HG03159 (cell line): ENCODE data around the gene PXK.
A peak's percentile ranks its signal among the peaks of the same experiment; 100 is the strongest.
"Not testable (repeated sequence)": the region's sequence is repeated elsewhere in the genome, so short reads cannot be mapped to it uniquely, and the experiment has no call there.

Experiments
- ATAC-seq: cut with Tn5 transposase; IDR thresholded peaks from one replicate; pipeline ENCODE4 v1.9.1; 2021; ENCODE audit warnings: mild to moderate bottlenecking, moderate library complexity; ENCODE audit not compliant: unreplicated experiment

The PXK gene

GRCh38 chr3:58414538-58415197 is 82.0 kb downstream of the PXK start:
- no peak for ATAC-seq

GRCh38 chr3:58416191-58416590 is 83.5 kb downstream of the PXK start:
- no peak for ATAC-seq

- no peak for ATAC-seq
These were observed 84.4 kb downstream of the PXK start for GRCh38 chr3:58417075-58417474.

- ATAC-seq = no peak
These were observed 85.5 kb downstream of the PXK start for GRCh38 chr3:58418227-58418626.

- ATAC-seq = peak; percentile 59
These were observed 87.3 kb downstream of the PXK start for GRCh38 chr3:58419780-58420507.

- ATAC-seq = no peak
These were observed 88.3 kb downstream of the PXK start for GRCh38 chr3:58421004-58421403.

GRCh38 chr3:58422756-58423325 is 90.1 kb downstream of the PXK start:
- ATAC-seq = no peak

- ATAC-seq = no peak
These were observed 91.9 kb downstream of the PXK start for GRCh38 chr3:58424613-58425012.

- no peak for ATAC-seq
These were observed 93.1 kb downstream of the PXK start for GRCh38 chr3:58425782-58426181.

- no peak for ATAC-seq
These were observed 95.1 kb downstream of the PXK start for GRCh38 chr3:58427661-58428361.

GRCh38 chr3:58429657-58430056 is 97.0 kb downstream of the PXK start:
- ATAC-seq = peak; percentile 34

GRCh38 chr3:58432905-58433304 is 100.2 kb downstream of the PXK start:
- ATAC-seq = no peak

GRCh38 chr3:58433400-58434167 is 100.9 kb downstream of the PXK start, which contains the start of gene PDHB:
Gene PDHB (minus strand): TSS chr3:58433832. CDS start chr3:58433809, 23 bp downstream.
- ATAC-seq = peak; percentile 95

- ATAC-seq = no peak
These were observed 101.4 kb downstream of the PXK start for GRCh38 chr3:58434168-58434504.

- no peak for ATAC-seq
These were observed 101.8 kb downstream of the PXK start for GRCh38 chr3:58434511-58434910.

- ATAC-seq = no peak
These were observed 102.3 kb downstream of the PXK start for GRCh38 chr3:58434990-58435389.

GRCh38 chr3:58437276-58437675 is 104.6 kb downstream of the PXK start:
- not testable (repeated sequence) for ATAC-seq

- not testable (repeated sequence) for ATAC-seq
These were observed 108.3 kb downstream of the PXK start for GRCh38 chr3:58440996-58441355.

- no peak for ATAC-seq
These were observed 109.1 kb downstream of the PXK start for GRCh38 chr3:58441514-58442450.

GRCh38 chr3:58452176-58452575 is 119.5 kb downstream of the PXK start:
- no peak for ATAC-seq
